ENCODE data around the gene SLC25A29. TPM values are rescaled to one million over a fixed set of nuclear protein-coding genes. Genes with fewer than 3 reads are reported as not detected.

The SLC25A29 gene
- total and polyA plus RNA-seq, 2 of the 4 experiments (the other 2 are of a cell fraction): 6.5 to 37.7 TPM

GRCh38 chr14:100296106-100296651 is 10.1 kb downstream of the SLC25A29 start:
- Histone ChIP-seq H2AK5ac (ENCODE audit: low read depth, low read length) (no peak overlapping the region), H3K14ac (replicated peaks; ENCODE audit: low read depth, low read length) (no peak overlapping the region), H4K91ac (ENCODE audit: insufficient read depth, low read depth, low read length) (no peak overlapping the region), H4K20me1 (ENCODE audit: insufficient read depth, low read length) (peaks cover 42% of the 10 kb centered on the region), H3K4ac (ENCODE audit: low read depth, low read length) (no peak overlapping the region; the same call in 1 of the 2 replicates), H3K23ac (ENCODE audit: low read depth, low read length) (no peak overlapping the region), H3K56ac (ENCODE audit: extremely low read depth, insufficient read depth, low read length) (no peak overlapping the region), H3K4me2 (ENCODE audit: low read depth, low read length) (no peak overlapping the region), H2BK120ac (ENCODE audit: low read depth, low read length) (no peak overlapping the region), H2AK9ac (replicated peaks; ENCODE audit: low read depth, low read length, poor library complexity) (no peak overlapping the region), H3K9me3 (ENCODE audit: control insufficient read depth, insufficient read depth, low read length) (no peaks in the 10 kb centered on the region), H2BK20ac (ENCODE audit: low read depth, low read length) (no peak overlapping the region), H3K4me1 (ENCODE audit: control insufficient read depth, insufficient read depth, low read length) (peaks cover 12% of the 10 kb centered on the region), H3K27ac (ENCODE audit: insufficient read depth, low read length) (no peak overlapping the region), H2BK5ac (ENCODE audit: low read depth, low read length, poor library complexity, severe bottlenecking) (no peak overlapping the region), H4K8ac (ENCODE audit: low read depth in 2 of 2, low read length in 2 of 2) (no peak overlapping the region), H2BK15ac (ENCODE audit: low read depth, low read length) (no peak overlapping the region), H3K27me3 (ENCODE audit: control insufficient read depth, insufficient read depth, low read length) (no peaks in the 10 kb centered on the region), H3K36me3 (ENCODE audit: control insufficient read depth, insufficient read depth, low read length) (peaks cover 39% of the 10 kb centered on the region; the same call in 1 of the 2 replicates), H3K18ac (ENCODE audit: low read depth, low read length) (no peak overlapping the region), H2AFZ (replicated peaks; ENCODE audit: low read length, poor library complexity) (no peak overlapping the region), H3K9me1 (ENCODE audit: insufficient read depth, low read length) (peaks cover 3% of the 10 kb centered on the region; the same call in 1 of the 2 replicates), H3K4me3 (ENCODE audit: insufficient read depth, low read depth, low read length) (no peak overlapping the region), H4K5ac (ENCODE audit: low read depth, low read length) (no peak overlapping the region), H3K9ac (ENCODE audit: low read depth, low read length) (no peak overlapping the region), H3K79me1 (ENCODE audit: low read depth in 1 of 2, low read length in 2 of 2) (peaks cover 14 to 76% of the 10 kb centered on the region in 2 experiments)
- in situ Hi-C loops (cut with MboI; ENCODE audit: low sequenced_read_pairs): no loop called here
- dilution Hi-C loops (cut with HindIII; ENCODE audit: low sequenced_read_pairs, unreplicated experiment): no loop called here
- ChIA-PET CTCF (interaction anchor here (0.7 kb wide), 1 partner anchor 81 kb away, joined by 3 read pairs; no protein-coding TSS in a partner anchor), POLR2A (ENCODE audit: unreplicated experiment) (no interaction called here)
- DNase-seq: no peak
- WGBS, 2 experiments (ENCODE audit: extremely low coverage in 2 of 2, insufficient read length in 1 of 2): no CpG with 5 or more reads among the region's 9 CpGs
- no TSS peak for BruUV-seq (replicated peaks)
- TF ChIP-seq CTCF (conservative IDR thresholded peaks at IDR 0.05; ENCODE audit: low read depth, low read length) (no peak), MAFK (IDR thresholded peaks at IDR 0.05; ENCODE audit: low read depth, low read length) (no peak), CHD1 (IDR thresholded peaks at IDR 0.05; ENCODE audit: low read depth, low read length) (no peak), SMC3 (IDR thresholded peaks at IDR 0.05; ENCODE audit: low read depth, low read length) (no peak), ELK1 (IDR thresholded peaks at IDR 0.05; ENCODE audit: borderline replicate concordance, low read depth, low read length) (no peak), RAD21 (IDR thresholded peaks at IDR 0.05; ENCODE audit: low read length) (no peak), NFE2L2 (IDR thresholded peaks at IDR 0.05; ENCODE audit: low read depth, low read length) (no peak)
- ATAC-seq (ENCODE audit: low read depth): no peak
- intact Hi-C loops (cut with micrococcal nuclease): no loop called here

Measured in IMR-90 (cell line).